Measurements from ENCODE around the gene KAZN. TPM values are rescaled to one million over a fixed set of nuclear protein-coding genes. Genes with fewer than 3 reads are reported as not detected.

Gene KAZN
- polyA plus RNA-seq, 2 of the 4 experiments (the other 2 are of a cell fraction), result 1.3 to 1.9 TPM

- ChIA-PET POLR2A (no interaction called here), CTCF (no interaction called here)
- Histone ChIP-seq H3K4me1 (no peaks in the 10 kb centered on the region), H3K9me3 (no peaks in the 10 kb centered on the region), H3K27ac (no peak overlapping the region), H3K4me3 (no peak overlapping the region), H3K4me2 (no peak overlapping the region)
- FAIRE-seq (no peak), ATAC-seq (no peak), DNase-seq (ENCODE audit: low read depth in 1 of 2, low spot score in 1 of 2) (no peak)
- TF ChIP-seq SMC3 (IDR thresholded peaks at IDR 0.05) (no peak), GATA3 (IDR thresholded peaks at IDR 0.05; ENCODE audit: borderline replicate concordance) (no peak)
- 47% methylated on average over 3 of the region's 3 CpGs for WGBS (ENCODE audit: missing lambda C conversion rate)
Observed at GRCh38 chr1:14877224-14877623, 278.7 kb downstream of the KAZN start.

- ChIA-PET CTCF (no interaction called here), POLR2A (no interaction called here)
- Histone ChIP-seq H3K4me3 (no peak overlapping the region), H3K4me2 (no peak overlapping the region), H3K27ac (no peak overlapping the region), H3K9me3 (no peaks in the 10 kb centered on the region), H3K4me1 (no peaks in the 10 kb centered on the region)
- DNase-seq (ENCODE audit: low read depth in 1 of 2, low spot score in 1 of 2) (no peak), ATAC-seq (no peak), FAIRE-seq (no peak)
- TF ChIP-seq ATOH8 (CRISPR knock-in tag; IDR thresholded peaks at IDR 0.05; ENCODE audit: low read depth) (no peak), FOSB (CRISPR knock-in tag; IDR thresholded peaks at IDR 0.05) (no peak), RFX5 (IDR thresholded peaks at IDR 0.05) (no peak), PBX3 (IDR thresholded peaks at IDR 0.05) (no peak), CTCF (IDR thresholded peaks at IDR 0.05) (no peak), HOXB13 (CRISPR knock-in tag; IDR thresholded peaks at IDR 0.05; ENCODE audit: low read depth) (no peak), NPAS2 (CRISPR knock-in tag; IDR thresholded peaks at IDR 0.05; ENCODE audit: borderline replicate concordance) (no peak), TFCP2L1 (CRISPR knock-in tag; IDR thresholded peaks at IDR 0.05) (no peak), POLR2AphosphoS2 (conservative IDR thresholded peaks at IDR 0.05; ENCODE audit: low read length) (no peak), HOXB5 (CRISPR knock-in tag; IDR thresholded peaks at IDR 0.05) (no peak), JUNB (IDR thresholded peaks at IDR 0.05) (no peak), REST (IDR thresholded peaks at IDR 0.05) (no peak), CEBPB (IDR thresholded peaks at IDR 0.05) (no peak), HDAC2 (IDR thresholded peaks at IDR 0.05) (no peak), ZFP36 (IDR thresholded peaks at IDR 0.05; ENCODE audit: borderline replicate concordance, partially characterized antibody) (no peak), FOXS1 (CRISPR knock-in tag; IDR thresholded peaks at IDR 0.05) (no peak), GATA3 (IDR thresholded peaks at IDR 0.05; ENCODE audit: borderline replicate concordance) (no peak), TP53 (CRISPR knock-in tag; IDR thresholded peaks at IDR 0.05) (no peak)
Observed at GRCh38 chr1:14878124-14878523, 279.6 kb downstream of the KAZN start.

Measured in A549 (cell line).